NCI-H526 (cell line): Measurements from ENCODE around the gene DNAAF8.

Experiments used
- DNase-seq, 2 experiments: peaks; one replicate each; lab custom pipeline; 2025; lab: John Stamatoyannopoulos, UW

Gene DNAAF8

DNA sequence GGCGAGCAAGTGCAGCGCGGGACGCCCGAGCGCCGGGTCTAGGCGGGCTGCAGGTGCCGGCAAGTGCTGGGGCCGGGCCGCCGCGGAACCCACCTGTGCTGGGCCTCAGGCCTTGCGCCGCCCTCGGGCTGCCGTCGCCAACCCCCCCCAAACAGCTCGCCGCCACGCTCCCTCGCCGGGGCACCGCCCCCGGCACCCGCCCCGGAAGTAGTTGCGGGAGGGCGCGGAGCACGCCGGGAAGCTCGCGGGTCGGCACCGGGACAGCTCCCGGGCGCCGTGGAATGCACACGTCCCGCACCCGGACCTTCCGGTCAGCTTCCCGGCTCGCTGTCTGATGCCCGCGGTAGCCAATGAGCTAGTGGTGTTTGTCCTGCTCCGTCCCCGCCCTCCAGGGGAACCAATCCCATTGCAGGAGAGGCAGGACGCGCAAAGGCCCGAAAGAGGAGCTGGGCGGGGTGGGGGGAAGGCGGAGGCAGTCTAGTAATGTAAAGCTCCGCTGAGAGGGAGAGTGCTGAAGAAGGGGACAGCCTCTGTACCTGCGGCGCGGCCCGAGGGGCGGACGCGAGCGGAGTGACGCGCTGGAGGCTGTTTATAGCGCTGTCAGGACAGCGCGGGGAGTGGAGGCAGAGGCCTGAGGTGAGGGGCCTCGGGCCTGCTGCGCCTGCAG is at the start of gene DNAAF8, which contains the start of gene ANKS3:
Gene DNAAF8, plus strand, starts transcription at position 475 of the 667 bp plus-strand sequence. CDS start 1,978 bp downstream, outside the sequence.
Gene ANKS3, minus strand, starts transcription at position 209 of the 667 bp plus-strand sequence. CDS start 4,122 bp downstream, outside the sequence.
- peak; percentile 84 to 93 for DNase-seq

DNA sequence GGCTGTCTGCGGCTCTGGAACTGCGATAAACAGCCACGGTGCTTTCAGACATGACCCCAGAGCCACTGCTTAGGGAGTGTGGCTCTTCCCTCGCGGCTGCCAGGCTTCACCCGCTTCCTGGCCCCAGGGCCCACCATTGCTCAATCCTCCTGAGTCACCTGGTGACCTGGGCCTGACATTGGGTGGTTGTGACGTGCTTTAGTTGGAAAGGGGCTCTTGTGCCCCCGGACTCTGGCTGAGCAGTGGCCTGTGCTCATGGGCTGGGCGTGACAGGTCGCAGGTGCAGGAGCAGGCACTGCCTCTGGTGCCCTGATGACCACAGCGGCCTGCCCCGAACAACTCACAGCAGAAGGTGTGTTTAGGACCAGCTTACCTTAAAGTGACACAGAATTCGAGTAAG is 49.6 kb upstream of the DNAAF8 start:
- no peak for DNase-seq

DNA sequence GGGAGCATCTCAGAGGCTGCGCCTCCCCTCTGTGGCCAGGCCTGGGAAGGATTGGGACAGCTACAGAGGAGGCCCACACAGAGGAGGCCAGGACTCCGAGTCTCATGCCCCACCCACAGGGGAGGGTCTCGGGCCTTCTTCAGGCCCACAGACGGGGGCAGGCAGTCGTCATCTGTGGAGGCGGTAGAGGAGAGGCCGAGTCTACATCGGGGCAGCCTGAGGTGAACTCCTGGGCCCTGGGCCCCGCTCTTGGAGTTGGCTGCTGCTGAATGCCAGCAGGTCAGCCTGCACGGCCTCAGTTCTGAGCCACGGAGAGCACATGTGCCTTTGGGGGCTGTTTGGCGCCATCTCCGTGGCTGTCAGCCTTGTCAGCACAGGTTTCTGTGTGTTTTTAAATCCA is 49.0 kb upstream of the DNAAF8 start:
- DNase-seq = no peak

DNA sequence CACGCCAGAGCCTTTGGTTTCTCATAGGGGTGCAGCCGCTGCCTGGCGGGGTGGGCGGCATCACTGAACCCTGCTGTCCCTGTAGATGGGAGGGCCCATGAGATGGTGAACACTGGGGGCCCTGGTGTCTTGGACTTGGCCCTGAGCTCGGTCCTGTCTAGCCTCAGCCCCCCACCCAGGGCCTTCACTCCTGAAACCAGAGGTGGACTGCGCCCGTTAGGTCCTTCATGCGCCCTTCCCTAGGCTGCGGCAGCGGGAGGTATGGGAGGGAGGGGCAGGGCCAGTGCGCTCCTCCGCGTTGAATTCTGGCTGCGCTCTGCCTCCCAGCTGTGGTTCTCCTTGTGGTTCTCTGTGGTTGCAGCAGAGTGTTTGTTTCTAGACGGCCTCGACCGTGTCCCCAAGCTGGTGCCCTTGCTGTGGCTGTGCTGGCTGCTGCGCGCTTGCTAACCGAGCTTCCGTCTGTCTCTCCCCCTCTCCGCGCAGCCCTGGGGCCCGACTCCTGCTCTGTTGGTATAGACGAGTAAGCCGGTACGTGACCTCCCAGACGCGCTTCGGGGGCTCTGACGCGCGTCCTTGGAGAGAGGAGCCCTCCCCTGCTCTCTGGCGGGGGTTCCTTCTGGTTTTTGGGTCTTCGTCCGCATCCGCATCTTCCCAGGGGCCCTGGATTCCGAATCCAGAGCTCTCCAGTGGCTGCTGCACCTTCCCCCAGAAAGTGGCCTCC is 48.4 kb upstream of the DNAAF8 start:
- no peak for DNase-seq

DNA sequence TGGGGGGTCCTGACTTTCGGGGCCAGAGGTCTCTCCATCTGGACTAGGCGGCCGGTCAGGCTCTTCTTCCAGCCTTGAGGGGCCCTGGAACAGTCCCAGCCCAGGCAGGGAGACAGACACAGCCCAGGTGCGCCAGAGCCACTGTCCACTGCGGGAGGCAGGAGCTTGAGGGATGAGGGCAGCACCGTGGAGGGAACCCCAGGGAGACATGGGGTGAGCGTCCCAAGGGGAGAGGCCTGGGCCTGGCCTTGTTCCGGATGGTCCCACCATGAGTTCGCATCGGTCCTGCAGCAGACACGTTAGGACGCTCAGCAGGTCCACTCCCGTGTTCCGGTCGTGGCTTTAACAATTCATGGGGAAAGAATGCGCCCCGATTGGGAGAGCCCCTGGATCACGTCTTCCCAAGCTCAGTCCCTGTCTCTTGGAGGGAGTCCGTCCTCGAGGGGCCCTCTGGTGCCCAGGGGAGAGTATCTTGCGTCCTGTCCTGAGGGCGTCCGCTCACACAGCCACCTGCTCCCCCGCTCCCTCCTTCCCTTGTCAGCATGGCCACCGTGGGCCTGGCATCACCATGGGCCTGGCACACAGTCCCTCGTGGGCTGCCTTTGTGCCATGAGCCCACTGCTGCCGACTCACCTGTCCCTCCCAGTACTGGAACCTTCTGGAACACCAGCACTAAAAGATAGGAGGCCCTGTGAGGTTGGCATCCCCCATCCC is 47.7 kb upstream of the DNAAF8 start:
- no peak for DNase-seq

DNA sequence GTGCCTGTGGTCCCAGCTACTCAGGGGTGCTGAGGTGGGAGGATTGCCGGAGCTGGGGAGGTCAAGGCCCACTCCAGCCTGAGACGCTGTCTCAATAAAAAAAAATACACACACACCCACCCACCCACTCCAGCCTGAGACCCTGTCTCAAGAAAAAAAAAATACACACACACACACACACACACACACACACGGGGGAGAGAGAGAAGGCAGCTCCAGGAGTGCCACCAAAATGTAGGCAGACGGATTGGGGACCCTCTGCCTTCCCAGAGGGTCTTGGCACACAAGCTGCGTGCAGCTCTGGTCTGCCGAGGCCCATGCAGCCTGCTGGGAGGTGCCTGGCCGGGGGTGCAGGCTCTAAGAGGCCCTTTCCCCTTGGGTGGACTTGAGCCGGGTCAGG is 46.9 kb upstream of the DNAAF8 start:
- DNase-seq = no peak

DNA sequence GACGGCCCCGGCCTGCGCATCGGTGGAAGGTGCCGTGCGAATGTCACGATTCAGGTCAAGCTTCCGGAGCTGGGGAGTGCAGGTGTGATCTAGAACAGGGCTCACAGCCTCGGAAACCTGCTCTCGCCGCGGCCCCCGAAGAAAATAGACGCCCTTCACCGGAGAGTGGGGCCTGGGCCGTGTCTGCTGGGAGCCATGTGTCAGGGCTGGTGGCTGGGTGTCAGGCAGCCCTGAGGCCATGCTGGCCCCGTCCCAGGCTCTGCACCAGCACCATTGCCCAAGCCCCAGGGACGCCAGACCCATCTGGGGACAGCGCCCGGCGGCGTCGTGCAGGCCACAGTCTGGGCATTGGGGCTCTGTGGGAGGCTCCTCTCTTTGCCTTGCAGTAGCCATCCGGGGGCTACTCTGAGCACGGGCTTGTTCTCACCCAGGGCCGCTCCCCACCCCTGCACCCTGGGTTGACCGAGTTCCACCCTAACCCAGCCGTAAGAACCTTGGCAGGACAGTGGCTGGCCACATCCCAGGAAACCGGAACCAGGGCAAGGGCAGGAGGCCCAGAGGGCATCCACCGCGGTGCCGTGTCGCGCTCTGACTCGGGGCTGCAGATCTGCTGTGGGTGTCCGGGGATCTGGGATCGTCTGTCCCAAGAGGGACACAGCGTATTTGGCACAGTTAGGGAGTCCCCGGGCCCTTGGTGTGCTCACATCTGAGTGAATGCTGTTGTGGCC is 46.2 kb upstream of the DNAAF8 start:
- no peak for DNase-seq

DNA sequence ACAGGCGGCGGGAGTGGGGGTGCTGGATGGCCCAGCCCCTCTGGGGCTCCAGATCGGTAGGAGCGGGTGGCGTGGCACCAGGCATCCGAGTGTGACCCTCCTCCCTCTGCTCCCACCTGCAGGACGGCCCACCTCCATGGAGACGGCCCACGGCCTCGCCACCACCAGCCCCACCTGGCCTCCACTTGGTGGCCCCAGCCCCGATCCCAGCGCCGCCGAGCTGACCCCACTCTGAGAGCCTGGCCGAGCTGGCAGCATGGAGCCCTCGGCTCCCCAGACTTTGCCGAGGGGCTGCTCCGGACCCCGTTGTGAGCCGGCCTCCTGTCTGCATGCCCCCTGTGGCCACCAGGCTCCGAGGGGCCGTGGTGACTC is 45.7 kb upstream of the DNAAF8 start:
- no peak for DNase-seq

DNA sequence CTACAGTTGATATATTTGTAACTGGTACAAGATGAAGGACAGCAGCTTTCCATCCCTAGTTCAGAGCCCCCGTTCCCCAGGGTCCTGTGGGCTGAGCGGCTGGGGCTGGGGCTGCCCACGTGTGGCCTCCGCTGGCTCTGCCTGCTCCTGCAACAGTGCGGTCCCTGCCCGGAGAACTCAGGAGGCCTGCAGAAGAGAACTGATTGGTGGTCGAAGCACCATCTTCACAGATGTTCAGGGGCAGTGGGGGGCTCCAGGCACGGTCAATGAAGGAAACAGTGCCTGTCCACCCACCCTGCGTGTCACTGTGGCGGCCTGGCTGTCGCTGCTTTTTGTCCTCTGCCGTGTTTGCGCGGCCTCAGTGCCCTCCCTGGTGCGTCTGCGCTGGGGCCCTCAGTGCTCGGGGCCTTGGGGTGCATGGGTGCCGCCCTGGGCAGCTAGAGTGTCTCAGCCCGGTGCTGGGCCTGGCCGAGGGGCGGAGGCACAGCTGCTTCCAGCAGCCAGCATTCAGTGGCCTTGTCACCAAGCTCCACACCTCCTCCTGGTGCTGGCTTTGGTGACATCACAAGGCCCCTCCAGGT is 45.2 kb upstream of the DNAAF8 start:
- DNase-seq = no peak

DNA sequence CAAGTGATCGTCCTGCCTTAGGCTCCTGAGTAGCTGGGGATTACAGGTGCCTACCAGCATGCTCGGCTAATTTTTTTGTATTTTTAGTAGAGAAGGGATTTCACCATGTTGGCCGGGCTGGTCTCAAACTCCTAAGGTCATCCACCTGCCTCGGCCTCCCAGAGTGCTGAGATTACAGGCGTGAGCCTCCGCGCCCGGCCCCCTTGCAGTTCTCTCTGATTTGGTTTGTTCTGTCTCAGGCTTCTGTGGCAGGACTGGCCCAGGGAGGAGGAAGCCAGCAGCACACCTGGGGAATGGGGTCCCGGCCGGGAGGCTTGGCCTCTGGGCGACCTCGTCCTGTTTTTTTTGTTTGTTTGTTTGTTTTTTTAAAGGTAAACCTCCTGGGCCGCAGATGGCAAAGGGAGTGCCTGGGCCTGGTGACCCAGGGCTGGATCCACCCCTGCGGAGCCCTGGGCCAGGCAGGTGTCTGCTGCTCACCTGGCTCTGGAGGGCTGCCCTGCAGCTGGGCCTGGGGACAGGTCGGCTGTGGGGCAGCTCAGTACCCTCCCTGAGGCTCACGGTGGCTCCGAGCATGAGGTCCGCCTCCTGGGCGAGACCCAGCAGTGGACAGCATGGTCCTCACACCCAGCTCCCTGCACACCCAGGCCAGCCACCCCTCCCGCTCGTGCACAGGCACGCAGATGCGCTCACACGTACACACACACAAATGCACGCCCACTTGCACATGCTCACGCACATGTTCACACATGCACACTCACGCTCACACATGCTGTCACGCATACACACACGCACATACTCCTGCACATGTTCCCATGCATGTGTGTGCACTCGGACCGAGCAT is 44.3 kb upstream of the DNAAF8 start:
- no peak for DNase-seq

DNA sequence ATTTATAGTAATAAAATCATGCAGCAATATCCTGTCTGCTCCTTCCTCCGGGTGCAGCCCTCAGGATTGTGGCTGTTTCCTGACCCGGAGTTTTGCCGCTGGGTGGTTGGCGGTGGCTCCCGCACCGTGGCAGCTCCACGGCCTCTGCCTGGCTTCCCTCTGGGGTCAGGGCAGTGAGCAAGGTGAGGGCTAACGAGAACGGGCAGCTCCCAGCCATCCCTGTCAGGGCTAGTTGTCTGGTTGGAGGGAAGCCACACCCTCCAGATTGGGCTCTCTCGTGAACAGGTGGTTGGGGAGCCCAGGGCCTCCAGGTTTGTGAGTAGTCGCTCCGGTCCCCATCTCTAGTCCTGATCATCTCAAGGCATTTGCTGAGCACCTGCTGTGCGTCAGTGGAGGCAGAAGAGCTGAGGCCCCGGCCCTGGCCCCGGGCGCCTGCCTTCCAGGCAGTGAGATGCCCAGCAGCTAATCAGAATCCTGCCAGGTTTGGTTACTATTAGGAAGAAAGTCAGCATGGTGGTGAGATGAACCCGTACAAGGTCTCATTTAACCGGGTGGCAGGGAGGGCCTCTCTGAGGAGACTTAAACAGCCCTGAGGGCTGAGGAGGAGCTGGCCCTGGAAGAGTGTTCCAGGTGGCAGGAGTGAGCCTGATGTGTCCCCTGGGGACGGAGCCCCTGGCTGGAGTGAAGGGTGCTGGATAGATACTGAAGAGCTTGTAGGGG is 43.2 kb upstream of the DNAAF8 start:
- no peak for DNase-seq

DNA sequence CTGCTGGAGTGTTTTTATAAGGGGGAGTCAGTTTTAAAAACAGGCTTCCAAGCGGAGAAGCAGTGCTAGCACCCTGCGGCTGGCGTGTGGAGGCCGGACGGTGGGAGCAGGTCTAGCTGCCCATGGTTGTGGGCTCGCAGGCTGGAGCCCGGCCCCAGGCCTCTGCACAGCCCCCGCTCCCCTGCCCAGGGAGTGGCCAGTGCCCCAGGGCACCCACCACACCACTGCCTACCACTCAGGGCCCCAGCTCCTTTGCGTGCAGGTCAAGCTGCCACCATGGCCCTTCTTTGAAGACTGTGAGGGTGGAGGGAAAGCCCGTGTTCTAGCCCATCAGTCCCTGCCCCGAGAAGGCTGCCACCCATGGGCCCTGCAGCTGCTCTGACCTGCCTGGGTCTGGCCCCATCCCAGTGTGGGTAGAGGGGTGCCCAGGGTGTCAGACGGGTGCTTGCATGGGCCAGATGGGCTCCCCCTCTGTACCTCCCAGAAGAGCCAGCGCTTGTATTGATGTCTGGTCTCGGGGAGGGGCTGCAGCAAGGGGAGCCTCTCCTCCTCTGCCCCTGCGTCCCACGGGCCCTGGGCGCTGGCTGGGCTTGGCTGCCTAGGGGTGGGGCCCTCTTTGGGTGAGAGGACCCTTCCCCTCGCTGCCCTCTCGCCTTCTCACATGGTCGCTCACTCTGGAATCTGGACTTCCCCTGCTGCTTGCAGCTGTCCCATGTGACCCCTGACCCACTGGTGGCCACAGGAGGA is 42.5 kb upstream of the DNAAF8 start:
- DNase-seq = no peak

DNA sequence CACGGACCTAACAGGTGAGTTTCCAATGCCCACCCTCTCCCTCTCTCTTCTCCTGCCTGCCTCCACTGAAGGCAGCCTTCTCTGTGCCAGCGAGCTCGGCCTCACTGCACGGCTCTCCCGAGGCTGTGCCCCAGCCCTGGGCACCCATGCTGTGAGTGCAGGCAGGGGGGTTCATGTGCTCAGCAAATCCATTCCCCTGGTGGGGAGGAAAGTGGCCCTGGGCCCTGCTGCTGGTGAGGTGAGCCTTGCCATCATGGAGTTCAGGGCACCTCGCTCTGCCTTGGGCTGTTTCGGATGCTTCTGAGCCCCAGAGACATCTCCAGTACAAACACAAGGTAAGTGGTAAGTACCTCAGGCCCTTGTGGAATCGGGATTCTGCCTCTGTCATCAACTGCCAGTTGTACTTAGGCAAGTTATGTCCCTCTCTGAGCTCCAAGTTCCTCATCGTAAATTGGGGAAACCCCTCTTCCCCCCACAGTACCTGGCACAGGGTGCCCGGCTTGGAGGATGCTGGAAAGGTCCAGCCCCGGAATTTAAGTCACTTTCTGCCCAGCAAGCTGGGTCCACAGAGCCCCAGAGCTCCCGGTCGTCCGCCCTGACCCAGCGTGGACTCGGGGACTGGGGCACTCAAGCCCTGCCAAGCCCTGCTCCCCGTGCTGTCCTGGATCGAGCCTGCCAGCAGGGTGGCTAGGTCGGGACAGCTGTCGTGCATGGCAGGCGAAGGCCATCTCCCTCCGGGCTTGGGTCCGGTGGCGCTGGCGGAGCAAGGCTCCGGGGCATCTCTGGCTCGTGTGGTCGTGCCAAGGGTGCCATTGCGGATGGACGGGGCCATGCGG is 41.7 kb upstream of the DNAAF8 start:
- no peak for DNase-seq

DNA sequence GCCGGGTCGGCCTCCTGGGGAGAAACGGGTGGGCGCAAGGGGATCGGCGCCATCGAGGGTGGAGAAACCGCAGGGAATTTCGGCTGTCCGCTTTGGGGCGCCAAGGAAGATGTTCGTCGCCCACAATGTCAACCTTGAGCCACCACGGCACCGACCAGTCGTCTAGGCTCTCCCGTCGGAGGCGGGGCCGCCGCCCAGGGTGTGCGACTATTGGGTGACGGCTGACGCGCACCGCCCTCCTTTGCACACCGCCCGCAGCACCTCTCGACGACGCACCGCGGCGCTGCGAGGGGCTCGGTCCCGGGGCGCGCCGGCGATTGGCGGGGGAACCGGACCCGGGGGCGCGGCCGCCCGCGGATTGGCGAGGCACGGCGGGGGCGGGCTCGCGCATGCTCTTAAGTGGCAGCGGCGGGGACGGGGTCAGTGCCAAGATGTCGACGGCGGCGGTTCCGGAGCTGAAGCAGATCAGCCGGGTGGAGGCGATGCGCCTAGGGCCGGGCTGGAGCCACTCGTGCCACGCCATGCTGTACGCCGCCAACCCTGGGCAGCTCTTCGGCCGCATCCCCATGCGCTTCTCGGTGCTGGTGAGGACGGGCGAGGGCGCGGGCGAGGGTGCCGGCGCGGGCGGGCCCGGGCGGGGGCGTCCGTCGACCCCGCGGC is 40.9 kb upstream of the DNAAF8 start, which contains the start of gene NUDT16L1:
Gene NUDT16L1, plus strand, starts transcription at position 267 of the 660 bp plus-strand sequence. Its CDS starts 165 bp downstream, at position 432.
- DNase-seq = peak; percentile 78 to 95

DNA sequence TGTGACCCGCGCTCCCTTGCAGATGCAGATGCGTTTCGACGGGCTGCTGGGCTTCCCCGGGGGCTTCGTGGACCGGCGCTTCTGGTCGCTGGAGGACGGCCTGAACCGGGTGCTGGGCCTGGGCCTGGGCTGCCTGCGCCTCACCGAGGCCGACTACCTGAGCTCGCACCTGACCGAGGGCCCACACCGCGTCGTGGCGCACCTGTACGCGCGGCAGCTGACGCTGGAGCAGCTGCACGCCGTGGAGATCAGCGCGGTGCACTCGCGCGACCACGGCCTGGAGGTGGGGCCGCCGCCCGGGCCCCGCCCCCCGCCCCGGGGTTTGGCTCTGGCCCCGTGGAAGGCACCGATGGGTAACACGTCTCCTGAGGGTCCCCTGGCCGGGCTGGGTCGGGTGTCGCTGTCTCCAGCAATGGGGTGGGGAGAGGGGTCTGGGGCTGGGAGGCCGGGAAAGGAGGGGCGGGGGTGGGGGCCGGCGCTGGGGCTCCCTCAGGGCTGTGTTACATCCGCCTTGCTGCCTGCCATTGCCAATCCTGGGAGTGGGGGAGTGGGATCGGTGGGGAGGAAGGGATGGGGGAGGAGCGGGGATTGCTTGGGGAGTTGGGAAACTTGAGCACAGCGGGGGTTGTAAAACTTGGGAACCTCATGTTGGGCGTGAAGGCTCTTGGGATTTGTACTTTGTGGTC is 40.2 kb upstream of the DNAAF8 start:
- DNase-seq = peak in 1 of 2 experiments; percentile 52

DNA sequence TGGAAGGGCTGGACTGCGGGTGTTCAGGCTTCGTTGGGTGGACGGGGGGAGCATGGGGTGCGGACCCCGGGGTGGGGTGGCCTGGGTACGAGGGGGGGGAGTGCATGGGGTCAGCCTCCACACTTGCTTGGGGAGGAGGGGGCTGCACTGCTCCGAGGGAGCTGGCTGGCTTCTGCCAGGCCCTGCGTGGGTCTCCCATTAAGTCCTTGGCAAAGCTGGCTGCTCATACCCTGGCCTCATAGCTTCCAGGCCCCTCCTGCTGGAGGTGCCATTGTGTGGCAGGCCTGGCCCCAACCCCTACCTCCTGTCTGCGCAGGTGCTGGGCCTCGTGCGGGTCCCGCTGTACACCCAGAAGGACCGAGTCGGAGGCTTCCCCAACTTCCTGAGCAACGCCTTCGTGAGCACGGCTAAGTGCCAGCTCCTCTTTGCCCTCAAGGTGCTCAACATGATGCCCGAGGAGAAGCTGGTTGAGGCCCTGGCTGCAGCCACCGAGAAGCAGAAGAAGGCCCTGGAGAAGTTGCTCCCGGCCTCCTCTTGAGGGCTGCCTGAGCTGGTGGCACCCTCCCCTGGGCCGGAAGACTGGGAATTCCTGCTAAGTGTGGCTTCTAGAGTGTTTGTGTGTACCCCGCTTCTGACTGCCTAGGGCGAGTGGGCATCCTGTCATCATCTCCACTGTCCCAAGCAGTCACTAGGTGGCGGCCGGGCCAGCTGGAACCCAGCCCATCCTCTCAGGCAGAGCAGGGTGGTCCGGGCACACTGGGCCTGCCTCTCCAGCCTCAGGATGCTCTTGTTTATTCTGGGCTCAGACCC is 39.5 kb upstream of the DNAAF8 start:
- peak in 1 of 2 experiments; percentile 29 for DNase-seq
